GM12801 (cell line): ENCODE measurements around the gene PRLH.

Source experiments
- TF ChIP-seq, protein P1 (sequence below): IDR thresholded peaks from one replicate; pipeline ENCODE4 v1.5.1; 2011; ENCODE audit warnings: control low read depth; ENCODE audit not compliant: insufficient read length; ENCODE audit errors: extremely low read depth

PRLH gene

GRCh38 chr2:237603718-237604362 lies 37.5 kb downstream of the PRLH start:
- TF ChIP-seq, protein P1, sequence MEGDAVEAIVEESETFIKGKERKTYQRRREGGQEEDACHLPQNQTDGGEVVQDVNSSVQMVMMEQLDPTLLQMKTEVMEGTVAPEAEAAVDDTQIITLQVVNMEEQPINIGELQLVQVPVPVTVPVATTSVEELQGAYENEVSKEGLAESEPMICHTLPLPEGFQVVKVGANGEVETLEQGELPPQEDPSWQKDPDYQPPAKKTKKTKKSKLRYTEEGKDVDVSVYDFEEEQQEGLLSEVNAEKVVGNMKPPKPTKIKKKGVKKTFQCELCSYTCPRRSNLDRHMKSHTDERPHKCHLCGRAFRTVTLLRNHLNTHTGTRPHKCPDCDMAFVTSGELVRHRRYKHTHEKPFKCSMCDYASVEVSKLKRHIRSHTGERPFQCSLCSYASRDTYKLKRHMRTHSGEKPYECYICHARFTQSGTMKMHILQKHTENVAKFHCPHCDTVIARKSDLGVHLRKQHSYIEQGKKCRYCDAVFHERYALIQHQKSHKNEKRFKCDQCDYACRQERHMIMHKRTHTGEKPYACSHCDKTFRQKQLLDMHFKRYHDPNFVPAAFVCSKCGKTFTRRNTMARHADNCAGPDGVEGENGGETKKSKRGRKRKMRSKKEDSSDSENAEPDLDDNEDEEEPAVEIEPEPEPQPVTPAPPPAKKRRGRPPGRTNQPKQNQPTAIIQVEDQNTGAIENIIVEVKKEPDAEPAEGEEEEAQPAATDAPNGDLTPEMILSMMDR: no peak

GRCh38 chr2:237604391-237604790 lies 38.0 kb downstream of the PRLH start:
- TF ChIP-seq, protein P1: no peak

DNA sequence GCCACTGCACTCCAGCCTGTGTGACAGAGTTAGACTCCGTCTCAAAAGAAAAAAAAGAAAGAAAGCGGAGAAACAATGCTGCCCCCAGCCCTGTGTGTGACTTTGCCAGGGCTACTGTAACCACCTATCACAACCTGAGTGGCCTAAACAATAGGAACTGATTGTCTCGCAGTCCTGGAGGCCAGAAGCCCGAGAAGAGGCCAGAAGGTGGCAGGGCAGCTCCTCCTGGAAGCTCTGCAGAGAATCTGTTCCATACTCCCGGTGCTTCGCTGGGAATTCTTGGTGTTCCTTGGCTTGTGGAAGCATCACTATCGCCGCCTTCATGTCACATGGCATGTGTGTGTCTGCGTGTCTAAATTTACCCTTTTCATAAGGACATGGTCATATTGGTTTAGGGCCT lies 38.6 kb downstream of the PRLH start:
- TF ChIP-seq, protein P1: no peak

- TF ChIP-seq, protein P1: no peak
Measured at GRCh38 chr2:237612527-237613357, 46.4 kb downstream of the PRLH start.

DNA sequence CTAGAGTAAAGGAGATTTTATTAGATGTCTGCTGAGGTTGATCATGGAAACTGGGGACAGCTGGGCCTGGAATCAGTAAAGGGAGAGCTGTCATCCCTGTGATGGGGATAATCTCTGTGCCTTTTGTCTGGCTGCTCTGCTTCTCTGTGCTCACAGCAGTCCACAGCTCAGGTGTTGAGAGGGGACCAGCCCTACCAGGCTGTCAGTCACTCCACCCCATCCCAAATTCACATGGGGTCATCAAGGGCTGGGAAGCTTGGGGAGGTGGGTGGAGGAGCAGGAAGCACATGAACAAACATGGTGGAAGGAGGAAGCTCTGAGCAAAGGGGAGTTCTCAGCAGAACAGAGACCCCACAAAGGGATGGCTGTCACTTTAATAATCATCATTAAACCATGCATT lies 47.3 kb downstream of the PRLH start:
- TF ChIP-seq, protein P1: no peak

DNA sequence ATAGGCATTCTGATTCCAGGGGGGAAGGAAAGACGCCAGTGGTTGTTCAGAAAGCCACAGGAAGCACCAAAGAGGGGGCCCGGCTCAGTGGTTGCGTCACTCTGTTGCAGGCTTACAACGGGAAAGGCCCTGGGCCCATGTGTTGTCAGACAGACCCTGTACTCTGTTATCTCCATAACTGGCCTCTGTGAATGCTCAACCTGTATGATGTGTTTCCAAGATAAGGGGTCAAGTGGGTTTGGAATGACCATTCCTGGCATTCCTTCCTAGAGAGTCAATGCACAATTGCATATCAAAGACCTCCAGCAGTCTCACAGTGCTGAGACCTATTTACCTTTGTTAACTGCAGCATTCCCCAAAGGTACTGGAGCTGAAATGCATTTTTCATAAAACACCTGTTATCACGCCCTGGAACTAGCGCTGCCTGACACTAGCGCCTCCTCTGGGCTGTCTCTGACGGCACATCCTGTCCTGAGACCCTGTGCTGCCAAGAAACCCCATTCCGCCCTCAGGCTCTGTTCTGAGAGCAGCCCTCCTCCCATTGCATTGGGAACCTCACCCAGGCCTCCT lies 47.9 kb downstream of the PRLH start:
- TF ChIP-seq, protein P1: no peak

DNA sequence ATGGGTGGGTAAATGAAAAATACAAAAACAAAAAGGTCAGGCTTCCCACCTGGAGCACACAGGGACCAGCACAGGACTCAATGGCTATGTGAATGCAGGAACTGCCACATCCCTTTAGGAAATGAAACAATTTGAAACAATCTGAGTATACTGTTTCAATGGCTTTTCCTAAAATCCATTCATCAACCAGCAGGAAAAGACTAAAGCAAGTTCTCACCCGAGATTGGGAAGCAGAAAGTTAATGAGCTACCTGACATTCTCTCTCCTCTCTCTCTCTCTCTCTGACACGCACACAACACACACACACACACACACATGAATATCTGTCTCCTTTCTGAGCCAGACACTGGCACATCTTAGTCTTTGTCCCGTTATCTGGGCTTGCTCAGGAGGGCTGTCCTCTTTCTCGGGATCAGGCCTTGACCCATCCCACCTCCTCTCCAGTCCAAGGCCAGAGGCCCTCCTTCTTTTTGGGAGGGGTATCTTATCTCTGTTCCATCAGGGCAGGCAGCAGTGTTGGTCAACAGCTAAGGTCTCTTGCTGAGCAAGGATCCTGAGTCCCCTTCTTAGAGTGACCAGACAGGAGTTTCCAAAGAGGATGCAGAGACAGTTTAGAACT lies 49.4 kb downstream of the PRLH start:
- TF ChIP-seq, protein P1: no peak
